AG04449 (cell line): ENCODE measurements around the gene MMP7.
"Not testable (repeated sequence)": the region's sequence is repeated elsewhere in the genome, so short reads cannot be mapped to it uniquely, and the experiment has no call there.

Experiments used
- CTCF ChIA-PET: fragments of 350-600 bp; formaldehyde crosslinking; extraction: SDS; loops from one replicate; lab custom pipeline; 2021; ENCODE audit warnings: antibody characterized with exemption; lab: Yijun Ruan, JAX
- POLR2A ChIA-PET: fragments of 400-600, 350-600 bp; formaldehyde crosslinking; extraction: SDS; loops from one replicate; lab custom pipeline; 2020; ENCODE audit warnings: antibody characterized with exemption, inconsistent platforms; lab: Yijun Ruan, JAX
- DNase-seq: peaks from one replicate; pipeline ENCODE4 v3.0.0-alpha.2; 2010; ENCODE audit warnings: low read depth, low spot score
- H3K4me3 ChIP-seq: 2 replicates; pipeline ENCODE4 v1.5.1; 2011; ENCODE audit warnings: low read depth, mild to moderate bottlenecking, control low read depth, low read length
- TF ChIP-seq, protein P1 (sequence below): IDR thresholded peaks from one replicate; pipeline ENCODE4 v1.5.1; 2011; ENCODE audit warnings: mild to moderate bottlenecking, moderate library complexity, low read length, control low read depth, inconsistent platforms; ENCODE audit not compliant: insufficient read depth; ENCODE audit errors: missing control alignments

MMP7 gene

GRCh38 chr11:102513869-102514268 lies 16.7 kb downstream of the MMP7 start:
- POLR2A ChIA-PET: no interaction called here
- DNase-seq: no peak
- TF ChIP-seq, protein P1, sequence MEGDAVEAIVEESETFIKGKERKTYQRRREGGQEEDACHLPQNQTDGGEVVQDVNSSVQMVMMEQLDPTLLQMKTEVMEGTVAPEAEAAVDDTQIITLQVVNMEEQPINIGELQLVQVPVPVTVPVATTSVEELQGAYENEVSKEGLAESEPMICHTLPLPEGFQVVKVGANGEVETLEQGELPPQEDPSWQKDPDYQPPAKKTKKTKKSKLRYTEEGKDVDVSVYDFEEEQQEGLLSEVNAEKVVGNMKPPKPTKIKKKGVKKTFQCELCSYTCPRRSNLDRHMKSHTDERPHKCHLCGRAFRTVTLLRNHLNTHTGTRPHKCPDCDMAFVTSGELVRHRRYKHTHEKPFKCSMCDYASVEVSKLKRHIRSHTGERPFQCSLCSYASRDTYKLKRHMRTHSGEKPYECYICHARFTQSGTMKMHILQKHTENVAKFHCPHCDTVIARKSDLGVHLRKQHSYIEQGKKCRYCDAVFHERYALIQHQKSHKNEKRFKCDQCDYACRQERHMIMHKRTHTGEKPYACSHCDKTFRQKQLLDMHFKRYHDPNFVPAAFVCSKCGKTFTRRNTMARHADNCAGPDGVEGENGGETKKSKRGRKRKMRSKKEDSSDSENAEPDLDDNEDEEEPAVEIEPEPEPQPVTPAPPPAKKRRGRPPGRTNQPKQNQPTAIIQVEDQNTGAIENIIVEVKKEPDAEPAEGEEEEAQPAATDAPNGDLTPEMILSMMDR: no peak
- CTCF ChIA-PET: interaction anchor here (1.1 to 2.0 kb wide), 3 partner anchors 14 to 26 kb away, joined by 3 to 8 read pairs (median 3); no protein-coding TSS in a partner anchor
- no peak overlapping the region for H3K4me3 ChIP-seq

GRCh38 chr11:102510439-102511135 lies 20.0 kb downstream of the MMP7 start:
- TF ChIP-seq, protein P1: no peak
- no peak overlapping the region for H3K4me3 ChIP-seq
- ChIA-PET CTCF (interaction anchor here (0.7 to 1.4 kb wide), 4 partner anchors 15 to 155 kb away, joined by 3 to 5 read pairs (median 4); no protein-coding TSS in a partner anchor), POLR2A (no interaction called here)
- no peak for DNase-seq

DNA sequence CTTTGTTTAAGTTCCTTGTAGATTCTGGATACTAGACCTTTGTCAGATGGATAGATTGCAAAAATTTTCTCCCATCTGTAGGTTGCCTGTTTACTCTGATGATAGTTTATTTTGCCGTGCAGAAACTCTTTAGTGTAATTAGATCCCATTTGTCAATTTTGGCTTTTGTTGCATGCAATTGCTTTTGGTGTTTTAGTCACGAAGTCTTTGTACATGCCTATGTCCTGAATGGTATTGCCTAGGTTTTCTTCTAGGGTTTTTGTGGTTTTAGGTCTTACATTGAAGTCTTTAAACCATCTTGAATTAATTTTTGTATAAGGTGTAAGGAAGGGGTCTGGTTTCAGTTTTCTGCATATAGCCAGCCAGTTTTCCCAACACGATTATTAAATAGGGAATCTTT lies 27.7 kb downstream of the MMP7 start:
- POLR2A ChIA-PET, CTCF ChIA-PET, DNase-seq, H3K4me3 ChIP-seq: not testable (repeated sequence)

DNA sequence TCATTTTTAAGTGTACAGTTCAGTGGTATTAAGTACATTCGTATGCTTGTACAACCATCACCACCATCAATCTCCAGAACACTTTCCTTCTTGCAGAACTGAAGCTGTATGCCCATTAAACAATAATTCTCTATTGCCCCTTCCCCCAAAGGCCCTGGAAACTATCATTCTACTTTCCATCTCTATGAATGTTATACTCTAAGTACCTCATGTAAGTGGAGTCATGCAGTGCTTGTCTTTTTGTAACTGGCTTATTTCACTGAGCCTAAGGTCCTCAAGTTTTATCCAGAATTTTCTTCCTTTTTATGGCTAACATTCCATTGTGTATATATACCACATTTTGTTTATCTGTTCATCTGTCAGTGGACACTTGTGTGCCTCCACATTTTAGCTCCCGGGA lies 29.7 kb downstream of the MMP7 start:
- no peak overlapping the region for H3K4me3 ChIP-seq
- no peak for DNase-seq
- TF ChIP-seq, protein P1: no peak
- POLR2A ChIA-PET: no interaction called here
- CTCF ChIA-PET: interaction anchor here (0.9 to 3.2 kb wide), 6 partner anchors 14 to 212 kb away, joined by 3 to 19 read pairs (median 4); no protein-coding TSS in a partner anchor

GRCh38 chr11:102499931-102500330 lies 30.6 kb downstream of the MMP7 start:
- no peak for DNase-seq
- POLR2A ChIA-PET: no interaction called here
- no peak overlapping the region for H3K4me3 ChIP-seq
- CTCF ChIA-PET: interaction anchor here (0.6 to 3.2 kb wide), 12 partner anchors 8 to 1063 kb away, joined by 3 to 19 read pairs (median 4); no protein-coding TSS in a partner anchor
- TF ChIP-seq, protein P1: no peak

- POLR2A ChIA-PET: no interaction called here
- TF ChIP-seq, protein P1: no peak
- CTCF ChIA-PET: interaction anchor here (0.7 to 3.2 kb wide), 9 partner anchors 9 to 158 kb away, joined by 3 to 19 read pairs (median 4); no protein-coding TSS in a partner anchor
- DNase-seq: no peak
- H3K4me3 ChIP-seq: no peak overlapping the region
Observed at GRCh38 chr11:102499151-102499550, 31.4 kb downstream of the MMP7 start.
